HG03354 (cell line): Measurements from ENCODE around the gene CYB561A3.
A peak's percentile ranks its signal among the peaks of the same experiment; 100 is the strongest.
"Not testable (repeated sequence)": the region's sequence is repeated elsewhere in the genome, so short reads cannot be mapped to it uniquely, and the experiment has no call there.

Source experiments
- ATAC-seq: cut with Tn5 transposase; IDR thresholded peaks from one replicate; pipeline ENCODE4 v1.9.1; 2021; ENCODE audit warnings: mild to moderate bottlenecking; ENCODE audit not compliant: unreplicated experiment, poor library complexity, severe bottlenecking

Gene CYB561A3, protein sequence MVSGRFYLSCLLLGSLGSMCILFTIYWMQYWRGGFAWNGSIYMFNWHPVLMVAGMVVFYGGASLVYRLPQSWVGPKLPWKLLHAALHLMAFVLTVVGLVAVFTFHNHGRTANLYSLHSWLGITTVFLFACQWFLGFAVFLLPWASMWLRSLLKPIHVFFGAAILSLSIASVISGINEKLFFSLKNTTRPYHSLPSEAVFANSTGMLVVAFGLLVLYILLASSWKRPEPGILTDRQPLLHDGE

DNA sequence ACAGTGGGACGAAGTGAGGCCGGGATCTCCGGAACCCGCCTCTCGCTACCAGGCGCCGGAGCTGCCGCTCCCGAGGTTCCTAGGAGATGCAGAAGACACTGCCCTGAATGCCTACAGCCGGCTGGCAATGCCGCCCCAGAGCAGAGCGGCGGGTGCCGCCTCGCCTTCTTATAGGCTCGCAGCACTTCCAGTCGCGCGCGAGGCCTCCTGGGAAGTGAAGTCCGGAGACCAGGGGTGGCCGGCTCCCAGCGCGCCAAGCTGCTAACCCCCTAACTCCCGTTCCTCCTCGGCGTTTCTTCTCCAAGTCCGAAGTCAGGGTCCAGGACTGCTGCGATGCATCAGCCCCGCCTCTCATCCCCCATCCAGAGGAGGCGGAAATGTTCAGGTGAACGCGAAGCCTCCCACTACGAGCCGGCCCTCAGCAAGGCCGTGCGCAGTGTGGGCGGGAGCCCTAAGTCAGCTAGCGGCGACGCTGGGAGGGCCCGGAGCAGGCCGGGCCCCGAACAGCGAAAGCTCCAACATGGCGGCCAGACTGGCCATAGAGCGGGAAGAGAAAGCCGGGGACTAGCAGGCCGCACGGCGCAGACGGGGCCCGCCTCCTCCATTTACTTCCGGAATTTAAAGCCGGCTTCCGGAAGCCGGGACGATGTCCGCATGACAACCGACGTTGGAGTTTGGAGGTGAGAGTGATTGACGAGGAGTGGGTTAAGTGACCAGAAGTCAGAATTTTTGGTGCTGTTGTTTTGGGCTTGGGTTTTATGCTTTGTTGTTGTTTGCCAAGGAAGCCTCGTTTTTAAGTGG is at the start of gene CYB561A3, which contains the start of gene TMEM138:
Gene CYB561A3 (minus strand): TSS at position 142 of the 801 bp plus-strand sequence. CDS start 5,169 bp downstream, outside the sequence.
Gene TMEM138 (plus strand): TSS at position 634 of the 801 bp plus-strand sequence. CDS start 2,017 bp downstream, outside the sequence.
- peak; percentile 90 for ATAC-seq

DNA sequence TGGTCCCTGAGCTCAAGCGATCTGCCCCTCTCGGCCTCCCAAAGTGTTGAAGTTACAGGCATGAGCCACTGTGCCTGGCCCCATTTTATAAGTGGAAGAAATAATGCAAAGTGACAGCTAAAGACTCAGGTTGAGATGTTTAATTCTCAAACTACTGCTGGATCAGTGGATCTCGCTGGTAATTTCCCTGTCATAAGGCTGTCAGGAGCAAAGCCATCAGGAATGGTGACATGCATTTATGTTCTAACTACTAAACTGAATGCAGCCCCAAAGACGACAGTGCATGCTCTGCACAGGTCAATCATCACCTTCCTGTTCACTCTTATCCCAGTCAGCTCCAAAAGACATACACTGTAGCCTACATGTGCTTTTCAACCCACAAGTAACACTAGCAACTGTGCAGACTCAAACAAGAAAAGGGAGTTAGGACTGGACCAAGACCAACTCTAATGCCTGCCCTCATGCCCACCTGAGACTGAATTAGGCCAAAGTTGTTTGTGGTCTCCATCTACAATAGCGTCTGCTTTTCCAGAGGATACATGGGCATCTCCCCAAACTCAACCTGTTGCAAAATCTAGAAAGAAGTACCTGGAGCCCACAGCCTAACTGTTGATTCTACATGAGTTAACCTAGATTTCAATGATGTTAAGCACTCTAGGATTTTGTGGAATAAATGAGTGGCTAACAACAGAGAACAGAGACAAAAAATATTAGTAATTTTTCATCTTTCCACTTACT is 45.5 kb upstream of the CYB561A3 start:
- no peak for ATAC-seq

DNA sequence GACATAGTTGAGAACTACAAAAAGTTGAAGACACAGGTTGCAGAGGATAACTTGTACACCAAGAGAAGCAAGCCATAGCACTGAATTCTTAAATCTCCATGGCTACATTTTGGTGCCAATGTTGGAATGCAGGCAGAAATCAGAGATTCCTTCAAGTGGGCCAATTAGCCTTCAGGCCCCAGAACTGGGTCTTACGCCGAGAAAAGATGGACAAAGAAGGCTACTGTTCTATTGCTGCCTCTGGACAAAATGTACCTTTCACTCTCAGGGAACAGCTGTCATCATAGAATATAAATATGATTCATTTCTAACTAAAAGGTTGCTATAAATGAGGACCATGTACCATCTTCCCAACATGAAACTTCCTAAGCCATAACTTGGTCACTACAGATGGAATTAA is 44.4 kb upstream of the CYB561A3 start:
- no peak for ATAC-seq

DNA sequence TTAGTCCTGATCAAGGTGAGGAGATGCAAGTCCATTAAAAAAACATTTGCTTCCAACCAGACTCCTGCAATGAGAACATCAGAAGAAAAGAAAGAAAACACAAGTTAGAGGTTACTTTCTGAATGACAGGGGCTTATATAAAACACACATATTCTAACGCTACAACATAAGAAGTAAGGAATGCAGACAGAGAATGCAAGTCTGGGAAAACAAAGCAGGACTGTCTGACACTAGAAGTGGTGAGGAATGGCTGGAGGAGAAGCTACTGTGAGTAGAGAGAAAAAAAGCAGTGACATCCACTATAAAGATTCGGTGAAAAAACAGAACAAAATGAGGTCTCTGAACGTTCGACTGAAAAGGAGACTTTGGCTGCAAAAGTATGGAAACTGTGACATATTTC is 43.0 kb upstream of the CYB561A3 start:
- ATAC-seq = no peak

DNA sequence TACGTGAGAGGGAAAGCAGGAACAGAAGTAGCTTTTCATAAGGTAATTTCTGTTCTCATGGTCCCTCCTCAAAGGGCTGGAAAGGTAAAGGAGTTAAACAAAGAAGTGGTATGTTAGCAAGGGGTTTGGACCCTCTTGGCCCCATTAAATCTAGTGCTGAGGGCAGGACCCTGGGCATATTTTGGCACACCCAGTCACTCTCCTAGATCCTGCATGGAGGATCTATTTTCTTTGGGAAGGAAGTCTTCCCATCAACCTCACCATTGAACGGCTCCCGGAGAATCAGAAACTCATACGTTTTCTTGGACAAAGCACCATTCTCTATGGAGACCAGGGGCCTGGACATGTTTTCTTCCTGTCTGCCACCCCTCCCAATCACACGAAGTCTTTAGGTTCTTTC is 42.4 kb upstream of the CYB561A3 start:
- no peak for ATAC-seq

DNA sequence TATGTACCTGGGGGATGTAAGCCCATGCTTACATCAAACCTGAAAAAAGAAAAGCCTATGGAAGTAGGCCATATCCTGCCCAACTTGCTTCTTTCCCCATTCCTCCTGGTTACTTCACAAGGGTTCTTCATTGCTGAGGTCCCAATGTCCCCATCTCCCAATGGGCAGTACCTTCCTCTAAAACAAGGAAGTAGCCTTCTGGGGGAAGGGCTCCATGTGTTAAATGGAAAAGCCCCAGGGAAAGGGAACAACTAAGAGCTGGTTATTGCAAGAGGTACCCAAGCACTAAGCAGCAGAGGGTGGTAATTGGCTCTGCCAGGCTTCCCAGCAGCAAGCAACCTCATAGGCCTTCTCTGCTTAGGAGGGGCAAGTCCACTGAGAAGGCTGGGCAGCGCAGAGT is 42.0 kb upstream of the CYB561A3 start:
- ATAC-seq = no peak

DNA sequence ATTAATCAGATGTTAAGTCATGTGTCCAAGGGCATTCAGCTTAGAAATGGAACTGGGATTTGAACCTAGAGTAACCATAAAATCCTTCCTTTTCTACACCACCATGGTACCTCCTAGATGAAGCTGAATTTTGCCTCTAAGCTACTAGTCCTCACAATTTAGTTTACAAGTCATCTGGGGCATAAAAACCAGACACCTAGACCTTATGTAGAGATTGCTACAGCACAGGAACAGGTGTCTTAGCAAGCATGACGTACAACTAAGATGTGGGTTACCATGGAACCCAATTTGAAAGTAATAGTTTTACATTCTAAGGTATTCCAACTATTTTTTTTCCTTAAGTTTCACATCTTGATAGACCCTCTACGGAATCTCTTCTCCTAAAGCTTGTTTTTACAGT is 39.9 kb upstream of the CYB561A3 start:
- no peak for ATAC-seq

DNA sequence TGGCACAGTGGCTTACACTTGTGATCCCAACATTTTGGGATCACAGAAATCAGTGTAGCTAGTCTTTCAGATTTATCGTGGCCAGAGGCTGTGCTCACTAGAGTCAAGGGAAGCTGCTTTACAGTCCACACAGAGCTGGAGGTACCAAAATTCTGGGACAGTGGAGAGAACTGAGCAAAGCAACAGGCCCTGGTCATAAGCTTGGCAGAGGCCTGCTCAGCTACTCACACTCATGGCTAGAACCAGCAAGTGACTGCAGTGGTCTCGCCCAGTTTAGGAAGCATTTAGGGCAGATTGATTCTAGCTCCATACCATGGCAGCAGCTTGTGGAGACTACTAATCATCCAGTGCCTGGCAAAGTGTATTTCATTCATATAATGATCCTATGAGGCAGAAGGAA is 39.5 kb upstream of the CYB561A3 start:
- no peak for ATAC-seq

DNA sequence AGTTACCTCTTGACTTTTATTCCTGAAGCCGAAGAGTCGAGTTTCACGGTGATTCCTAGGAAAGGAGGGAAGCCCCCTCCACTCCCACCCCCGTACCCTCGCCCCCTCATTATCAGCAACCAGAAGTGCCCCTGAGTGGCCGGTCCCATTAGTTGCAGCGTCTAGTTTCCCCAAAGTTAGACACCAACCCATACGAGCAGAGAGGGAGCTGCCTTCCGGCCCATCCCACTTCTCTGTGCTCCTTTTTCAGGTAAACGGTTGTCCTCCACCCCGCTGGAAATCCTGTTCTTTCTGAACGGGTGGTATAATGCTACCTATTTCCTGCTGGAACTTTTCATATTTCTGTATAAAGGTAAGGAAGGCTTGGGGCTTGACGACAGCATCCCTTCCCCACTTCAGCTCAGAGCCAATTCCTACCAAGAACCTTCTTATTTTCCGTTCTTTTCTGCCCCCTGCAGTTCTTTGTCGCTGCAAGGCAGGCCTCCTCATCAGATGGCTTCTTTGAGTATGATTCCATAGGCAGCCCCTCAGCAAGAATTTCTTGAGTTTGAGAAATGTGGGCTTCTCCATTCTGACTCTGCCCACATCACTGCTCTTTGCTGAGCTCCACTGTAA is 31.4 kb upstream of the CYB561A3 start:
- ATAC-seq = peak; percentile 24

DNA sequence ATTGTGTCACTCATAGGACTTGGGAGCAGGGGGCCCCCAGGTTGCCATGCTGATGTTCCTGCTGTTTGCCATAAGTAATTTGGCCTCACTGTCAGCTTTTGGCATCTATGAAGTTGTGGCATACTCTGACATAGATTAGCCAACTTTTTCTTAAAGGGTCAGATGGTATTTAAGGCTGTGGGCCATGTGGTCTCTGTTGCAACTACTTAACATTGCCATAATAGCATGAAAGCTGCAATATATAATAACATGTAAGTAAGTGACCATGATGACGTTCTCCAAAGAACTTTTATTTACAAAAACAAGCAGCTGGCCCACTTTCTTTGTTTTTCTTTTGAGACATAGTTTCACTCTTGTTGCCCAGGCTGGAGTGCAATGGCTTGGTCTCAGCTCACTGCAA is 28.5 kb upstream of the CYB561A3 start:
- ATAC-seq = no peak

DNA sequence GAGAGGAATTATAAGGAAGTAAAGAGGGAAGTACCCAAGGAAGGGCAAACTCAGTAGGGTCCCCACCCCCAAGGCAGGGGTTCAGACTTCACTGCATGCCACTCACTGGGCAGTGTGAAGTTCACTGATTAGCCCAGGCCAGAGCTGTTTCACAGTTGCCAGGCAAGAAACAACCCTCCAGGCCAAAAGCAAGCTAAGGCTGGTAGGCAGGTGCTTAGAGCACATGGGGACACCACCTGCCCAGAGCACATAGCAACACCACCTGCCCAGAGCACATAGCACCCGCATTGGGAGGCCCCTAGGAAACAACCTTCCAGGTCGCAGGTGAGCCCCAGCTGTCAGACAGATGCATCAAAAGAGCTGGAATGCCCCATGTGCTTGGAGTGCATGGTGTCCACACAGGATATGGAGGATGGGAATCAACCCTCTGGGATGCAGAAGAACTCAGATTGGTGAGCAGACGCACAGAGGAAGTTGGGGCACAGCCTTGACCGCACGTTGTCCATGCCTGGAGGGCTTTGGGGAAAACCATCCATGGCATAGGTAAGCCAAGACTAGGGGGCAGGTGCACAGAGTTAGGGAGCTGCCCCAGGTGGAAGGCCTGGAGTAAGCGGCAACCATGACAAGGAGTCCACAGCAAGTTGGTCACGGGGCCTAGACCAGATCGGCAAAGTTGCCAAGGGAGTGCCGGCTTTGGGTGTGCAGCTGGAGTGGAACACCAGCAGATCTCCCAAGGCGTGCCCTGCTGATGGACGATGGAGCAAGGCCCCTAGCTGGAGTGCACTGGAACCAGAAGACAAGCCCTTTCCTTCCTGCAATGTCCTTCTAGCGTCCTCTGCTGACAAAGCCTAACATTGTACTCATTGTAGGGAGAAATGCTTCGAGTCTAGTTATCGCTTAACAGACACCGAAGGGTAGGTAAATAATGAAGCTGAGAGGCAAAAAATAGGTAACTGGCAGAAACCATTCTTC is 22.9 kb upstream of the CYB561A3 start:
- no peak for ATAC-seq

DNA sequence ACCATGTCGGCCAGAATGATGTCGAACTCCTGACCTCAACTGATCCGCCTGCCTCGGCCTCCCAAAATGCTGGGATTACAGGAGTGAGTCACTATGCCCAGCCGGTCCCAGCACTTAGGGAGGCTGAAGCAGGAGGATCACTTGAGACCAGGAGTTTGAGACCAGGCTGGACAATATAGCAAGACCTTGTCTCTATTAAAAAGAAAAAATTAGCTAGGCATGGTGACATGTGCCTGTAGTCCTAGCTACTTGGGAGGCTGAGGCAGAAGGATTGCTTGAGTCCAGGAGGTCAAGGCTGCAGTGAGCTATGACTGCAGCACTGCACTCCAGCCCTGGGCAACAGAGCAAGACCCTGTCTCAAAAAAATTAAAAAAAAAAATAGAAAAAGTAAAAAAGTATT is 22.2 kb upstream of the CYB561A3 start:
- ATAC-seq = not testable (repeated sequence)

DNA sequence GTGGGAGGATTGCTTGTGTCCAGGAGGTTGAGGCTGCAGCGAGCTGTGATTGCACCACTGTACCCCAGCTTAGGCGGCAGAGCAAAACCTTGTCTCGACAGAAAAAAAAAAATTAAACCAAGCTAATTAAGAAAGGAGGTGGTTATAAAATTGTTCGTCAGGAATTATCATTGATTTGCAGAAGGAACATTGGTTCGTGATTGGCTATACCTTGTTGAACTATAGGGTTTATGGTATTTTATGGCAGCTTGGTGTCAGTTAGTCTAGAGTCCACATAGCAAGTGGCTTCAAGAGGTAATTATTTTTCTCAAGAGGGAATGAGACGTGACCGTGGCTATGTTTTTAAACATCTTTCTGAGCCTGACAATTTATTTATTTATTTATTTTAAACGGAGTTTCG is 19.2 kb upstream of the CYB561A3 start:
- no peak for ATAC-seq

DNA sequence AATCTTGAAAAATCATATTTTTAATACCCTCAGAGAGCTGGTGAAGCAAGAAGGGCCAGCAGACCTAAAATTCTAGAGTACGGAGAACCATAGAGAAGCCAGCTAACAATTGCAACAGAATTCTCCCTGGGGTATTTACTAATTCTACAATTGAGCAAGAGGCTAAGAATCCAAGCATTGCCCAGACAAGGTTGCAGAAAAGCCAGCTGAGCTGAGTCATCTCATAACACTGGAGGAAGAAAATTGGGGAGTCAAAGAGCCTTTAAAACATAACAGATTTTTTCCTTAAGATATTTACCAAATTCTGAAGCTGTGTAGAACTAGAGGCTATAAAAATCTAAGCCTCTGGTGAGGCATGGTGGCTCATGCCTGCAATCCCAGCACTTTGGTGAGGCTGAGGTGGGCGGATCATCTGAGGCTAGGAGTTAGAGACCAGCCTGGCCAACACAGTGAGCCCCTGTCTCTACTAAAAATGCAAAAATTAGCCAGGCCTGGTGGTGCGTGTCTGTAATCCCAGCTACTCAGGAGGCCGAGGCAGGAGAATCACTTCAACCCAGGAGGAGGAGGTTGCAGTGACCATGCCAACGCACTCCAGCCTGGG is 17.1 kb upstream of the CYB561A3 start:
- ATAC-seq = no peak

DNA sequence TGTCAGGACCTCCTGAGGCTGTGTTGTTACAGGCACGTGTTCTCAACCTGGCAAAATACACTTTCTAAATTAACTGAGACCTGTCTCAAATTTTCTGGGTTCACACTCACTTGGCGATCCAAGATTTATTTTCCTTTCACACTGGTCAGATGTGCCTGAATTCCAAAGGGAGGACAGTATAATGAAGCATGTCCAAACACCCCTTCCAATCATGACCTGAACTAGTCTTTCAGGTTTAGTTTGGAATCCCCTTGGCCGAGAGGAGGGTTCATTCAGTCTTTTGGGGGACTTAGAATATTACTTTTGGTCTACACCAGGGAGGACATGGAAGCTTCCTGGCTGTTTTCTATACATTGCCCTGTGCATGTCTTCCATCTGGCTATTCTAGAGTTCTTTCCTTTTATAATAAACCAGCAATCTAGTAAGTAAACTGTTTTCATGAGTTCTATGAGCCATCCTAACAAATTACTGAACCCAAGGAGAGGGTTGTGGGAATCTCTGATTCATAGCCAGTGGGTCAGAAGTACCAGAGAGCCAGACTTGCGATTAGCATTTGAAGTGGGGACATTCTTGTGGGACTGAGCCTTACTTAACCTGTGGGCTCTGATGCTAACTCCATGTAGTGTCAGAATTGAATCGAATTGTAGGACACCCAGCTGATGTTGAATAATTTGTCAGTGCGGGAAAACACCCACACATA is 15.9 kb upstream of the CYB561A3 start:
- no peak for ATAC-seq

DNA sequence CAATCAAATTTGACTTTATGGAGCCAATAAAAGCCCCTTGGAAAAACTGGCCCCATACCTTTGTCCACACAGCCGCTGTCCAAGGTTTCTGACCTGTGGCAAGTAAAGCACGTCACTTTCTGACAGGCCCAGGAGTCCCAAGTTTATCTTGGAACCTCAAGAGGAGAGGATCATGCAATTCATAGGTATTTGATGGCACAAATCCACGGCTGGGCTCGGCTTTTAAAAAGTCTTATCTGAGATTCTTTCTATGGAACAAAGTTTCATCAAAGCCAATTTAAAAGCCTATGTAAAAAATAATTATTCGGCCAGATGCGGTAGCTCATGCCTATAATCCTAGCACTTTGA is 14.1 kb upstream of the CYB561A3 start:
- ATAC-seq = no peak

DNA sequence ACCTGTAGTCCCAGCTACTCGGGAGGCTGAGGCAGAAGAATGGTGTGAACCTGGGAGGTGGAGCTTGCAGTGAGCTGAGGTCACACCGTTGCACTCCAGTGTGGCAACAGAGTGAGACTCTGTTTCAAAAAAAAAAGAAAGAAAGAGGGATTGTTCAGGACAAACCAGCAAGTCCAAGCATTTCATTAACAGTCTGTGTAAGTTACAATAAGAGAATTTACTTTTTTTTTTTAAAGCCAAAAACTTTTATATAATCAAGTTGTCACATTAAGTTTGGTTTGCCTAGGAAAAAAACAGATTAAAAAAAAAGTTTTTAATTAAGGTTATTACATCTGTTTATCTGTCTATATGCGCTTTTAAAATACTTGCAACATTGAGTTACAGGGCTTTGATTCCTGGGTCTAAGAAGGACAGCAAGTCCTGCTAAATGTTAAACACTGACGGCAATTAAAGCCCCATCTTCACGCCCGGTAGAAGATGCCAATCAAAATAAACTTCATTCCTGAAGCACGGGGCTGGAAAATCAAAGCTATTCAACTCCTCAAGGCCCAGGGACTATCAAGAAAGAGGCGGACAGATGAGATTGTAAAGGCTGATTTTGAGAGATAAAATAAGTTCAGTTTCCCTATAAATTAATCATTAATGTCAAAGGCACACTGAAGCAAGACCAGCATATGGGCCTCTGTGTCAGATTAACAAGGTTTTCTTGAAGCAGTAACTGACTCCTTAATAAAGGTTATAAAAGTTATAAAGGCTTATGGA is 11.2 kb upstream of the CYB561A3 start:
- ATAC-seq = no peak
